ENCODE measurements around the gene TRMT5.

DNA sequence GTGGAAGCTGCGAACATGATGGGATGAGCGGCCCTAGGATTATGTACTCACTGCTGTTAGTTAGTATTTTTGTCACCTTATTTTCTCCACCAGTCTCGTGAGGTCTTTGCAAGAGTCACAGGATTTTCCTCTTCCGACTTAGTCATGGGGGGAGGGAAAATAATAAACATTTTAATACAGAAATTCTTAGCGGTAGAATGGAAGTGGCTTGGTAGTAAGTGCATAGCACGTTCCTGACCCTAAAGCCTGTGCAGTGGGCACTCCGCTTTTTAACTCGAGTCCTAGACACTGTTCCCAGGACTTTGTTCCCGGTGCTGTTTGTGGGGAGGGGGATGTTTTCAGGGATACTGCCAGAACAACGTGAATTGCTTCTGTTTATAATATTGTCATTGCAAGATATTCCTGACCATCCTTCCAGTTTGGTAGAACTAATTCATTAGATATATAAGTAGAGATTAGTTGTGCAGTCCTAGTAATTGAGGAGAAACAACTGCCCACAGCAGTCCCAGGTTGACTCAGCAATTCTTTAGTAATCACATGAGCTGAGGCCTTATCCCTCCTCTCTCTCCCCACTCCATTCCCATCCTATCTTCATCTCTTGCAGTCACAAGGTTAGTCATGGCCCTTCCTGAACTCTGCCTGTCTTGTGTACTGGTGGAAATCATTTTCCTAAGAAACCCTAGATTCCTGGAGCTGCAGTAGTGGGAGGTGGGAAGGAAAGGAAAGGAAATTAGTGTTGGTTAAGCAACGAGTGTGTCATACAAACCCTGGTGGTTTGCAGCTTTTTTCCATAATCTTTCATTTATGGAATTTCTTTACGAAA is 965 bp upstream of the TRMT5 start:
- TF ChIP-seq, protein P1, sequence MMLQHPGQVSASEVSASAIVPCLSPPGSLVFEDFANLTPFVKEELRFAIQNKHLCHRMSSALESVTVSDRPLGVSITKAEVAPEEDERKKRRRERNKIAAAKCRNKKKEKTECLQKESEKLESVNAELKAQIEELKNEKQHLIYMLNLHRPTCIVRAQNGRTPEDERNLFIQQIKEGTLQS (IDR thresholded peaks at IDR 0.05): no peak
- TF ChIP-seq, protein P2, sequence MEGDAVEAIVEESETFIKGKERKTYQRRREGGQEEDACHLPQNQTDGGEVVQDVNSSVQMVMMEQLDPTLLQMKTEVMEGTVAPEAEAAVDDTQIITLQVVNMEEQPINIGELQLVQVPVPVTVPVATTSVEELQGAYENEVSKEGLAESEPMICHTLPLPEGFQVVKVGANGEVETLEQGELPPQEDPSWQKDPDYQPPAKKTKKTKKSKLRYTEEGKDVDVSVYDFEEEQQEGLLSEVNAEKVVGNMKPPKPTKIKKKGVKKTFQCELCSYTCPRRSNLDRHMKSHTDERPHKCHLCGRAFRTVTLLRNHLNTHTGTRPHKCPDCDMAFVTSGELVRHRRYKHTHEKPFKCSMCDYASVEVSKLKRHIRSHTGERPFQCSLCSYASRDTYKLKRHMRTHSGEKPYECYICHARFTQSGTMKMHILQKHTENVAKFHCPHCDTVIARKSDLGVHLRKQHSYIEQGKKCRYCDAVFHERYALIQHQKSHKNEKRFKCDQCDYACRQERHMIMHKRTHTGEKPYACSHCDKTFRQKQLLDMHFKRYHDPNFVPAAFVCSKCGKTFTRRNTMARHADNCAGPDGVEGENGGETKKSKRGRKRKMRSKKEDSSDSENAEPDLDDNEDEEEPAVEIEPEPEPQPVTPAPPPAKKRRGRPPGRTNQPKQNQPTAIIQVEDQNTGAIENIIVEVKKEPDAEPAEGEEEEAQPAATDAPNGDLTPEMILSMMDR (IDR thresholded peaks at IDR 0.05 in 2 of 3, conservative IDR thresholded peaks at IDR 0.05 in 1 of 3; ENCODE audit: borderline replicate concordance in 1 of 3, insufficient read depth in 1 of 3, low read depth in 2 of 3, low read length in 2 of 3): no peak
- TF ChIP-seq POLR2A (IDR thresholded peaks at IDR 0.05; ENCODE audit: borderline replicate concordance, extremely low read depth, insufficient read depth, insufficient read length) (no peak), EZH2 (IDR thresholded peaks at IDR 0.05) (no peak), SP1 (IDR thresholded peaks at IDR 0.05; ENCODE audit: low read depth) (no peak), TCF7L2 (IDR thresholded peaks at IDR 0.05; ENCODE audit: borderline replicate concordance, extremely low read depth, insufficient read depth, insufficient read length) (no peak), RAD21 (IDR thresholded peaks at IDR 0.05; ENCODE audit: low read depth) (no peak), REST (IDR thresholded peaks at IDR 0.05; ENCODE audit: low read depth) (no peak), ZFX (IDR thresholded peaks at IDR 0.05) (no peak), EZH2phosphoT487 (IDR thresholded peaks at IDR 0.05; ENCODE audit: borderline replicate concordance) (no peak), ZBTB33 (IDR thresholded peaks at IDR 0.05; ENCODE audit: extremely low read depth, insufficient replicate concordance, low read length) (no peak), ELF1 (IDR thresholded peaks at IDR 0.05; ENCODE audit: borderline replicate concordance, low read depth) (no peak)
- TF ChIP-seq, protein P3, sequence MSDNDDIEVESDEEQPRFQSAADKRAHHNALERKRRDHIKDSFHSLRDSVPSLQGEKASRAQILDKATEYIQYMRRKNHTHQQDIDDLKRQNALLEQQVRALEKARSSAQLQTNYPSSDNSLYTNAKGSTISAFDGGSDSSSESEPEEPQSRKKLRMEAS (IDR thresholded peaks at IDR 0.05): no peak
